Measurements from ENCODE around the gene PCNX2. TPM values are rescaled to one million over a fixed set of nuclear protein-coding genes. Genes with fewer than 3 reads are reported as not detected.

Gene PCNX2
- total RNA-seq, 1 donor from 2014 or later: 0.73 TPM

- ATAC-seq: peak; percentile 81
- no peak for DNase-seq (ENCODE audit: low spot score)
These were observed 34.3 kb downstream of the PCNX2 start for GRCh38 chr1:233261206-233261605.

- DNase-seq (ENCODE audit: low spot score) (no peak), ATAC-seq (peak; percentile 37)
These were observed 37.7 kb downstream of the PCNX2 start for GRCh38 chr1:233257786-233258185.

- DNase-seq (ENCODE audit: low spot score) (no peak), ATAC-seq (no peak)
These were observed 38.7 kb downstream of the PCNX2 start for GRCh38 chr1:233256789-233257188.

GRCh38 chr1:233256191-233256590 is 39.3 kb downstream of the PCNX2 start:
- ATAC-seq (no peak), DNase-seq (ENCODE audit: low spot score) (no peak)

- ATAC-seq (no peak), DNase-seq (ENCODE audit: low spot score) (no peak)
These were observed 40.4 kb downstream of the PCNX2 start for GRCh38 chr1:233255145-233255544.

- ATAC-seq (no peak), DNase-seq (ENCODE audit: low spot score) (no peak)
These were observed 41.6 kb downstream of the PCNX2 start for GRCh38 chr1:233253832-233254331.

GRCh38 chr1:233253231-233253831 is 42.2 kb downstream of the PCNX2 start:
- DNase-seq (ENCODE audit: low spot score): no peak
- ATAC-seq: no peak

GRCh38 chr1:233252441-233252840 is 43.1 kb downstream of the PCNX2 start:
- ATAC-seq: no peak
- DNase-seq (ENCODE audit: low spot score): no peak

- ATAC-seq (no peak), DNase-seq (ENCODE audit: low spot score) (no peak)
These were observed 44.3 kb downstream of the PCNX2 start for GRCh38 chr1:233251201-233251720.

- ATAC-seq (no peak), DNase-seq (ENCODE audit: low spot score) (no peak)
These were observed 47.5 kb downstream of the PCNX2 start for GRCh38 chr1:233248014-233248413.

GRCh38 chr1:233246965-233247364 is 48.6 kb downstream of the PCNX2 start:
- ATAC-seq: no peak
- DNase-seq (ENCODE audit: low spot score): no peak

- ATAC-seq: no peak
- DNase-seq (ENCODE audit: low spot score): no peak
These were observed 50.2 kb downstream of the PCNX2 start for GRCh38 chr1:233245191-233245765.

GRCh38 chr1:233244183-233244582 is 51.3 kb downstream of the PCNX2 start:
- peak; percentile 38 for ATAC-seq

GRCh38 chr1:233242827-233243483 is 52.6 kb downstream of the PCNX2 start:
- ATAC-seq: peak; percentile 47
- no peak for DNase-seq (ENCODE audit: low spot score)

More at GRCh38 chr1:233244183-233244582, 51.3 kb downstream of the PCNX2 start:
- no peak for DNase-seq (ENCODE audit: low spot score)

- no peak for ATAC-seq
- no peak for DNase-seq (ENCODE audit: low spot score)
These were observed 53.8 kb downstream of the PCNX2 start for GRCh38 chr1:233241759-233242158.

- peak; percentile 67 for DNase-seq (ENCODE audit: low spot score)
- peak; percentile 97 for ATAC-seq
These were observed 54.5 kb downstream of the PCNX2 start for GRCh38 chr1:233240829-233241682.

- ATAC-seq (no peak), DNase-seq (ENCODE audit: low spot score) (no peak)
These were observed 55.2 kb downstream of the PCNX2 start for GRCh38 chr1:233240371-233240770.

GRCh38 chr1:233238884-233239431 is 56.6 kb downstream of the PCNX2 start:
- no peak for DNase-seq (ENCODE audit: low spot score)
- ATAC-seq: no peak

- ATAC-seq (no peak), DNase-seq (ENCODE audit: low spot score) (no peak)
These were observed 57.9 kb downstream of the PCNX2 start for GRCh38 chr1:233237647-233238046.

GRCh38 chr1:233233508-233234040 is 62.0 kb downstream of the PCNX2 start:
- DNase-seq (ENCODE audit: low spot score) (no peak), ATAC-seq (no peak)
